ENCODE measurements around the gene CSAD. TPM values are rescaled to one million over a fixed set of nuclear protein-coding genes. Genes with fewer than 3 reads are reported as not detected.
A peak's percentile ranks its signal among the peaks of the same experiment; 100 is the strongest.
"Not testable (repeated sequence)": the region's sequence is repeated elsewhere in the genome, so short reads cannot be mapped to it uniquely, and the experiment has no call there.

The CSAD gene
- total RNA-seq, 2 donors from 2014 or later, result 57.2 to 61.0 TPM

DNA sequence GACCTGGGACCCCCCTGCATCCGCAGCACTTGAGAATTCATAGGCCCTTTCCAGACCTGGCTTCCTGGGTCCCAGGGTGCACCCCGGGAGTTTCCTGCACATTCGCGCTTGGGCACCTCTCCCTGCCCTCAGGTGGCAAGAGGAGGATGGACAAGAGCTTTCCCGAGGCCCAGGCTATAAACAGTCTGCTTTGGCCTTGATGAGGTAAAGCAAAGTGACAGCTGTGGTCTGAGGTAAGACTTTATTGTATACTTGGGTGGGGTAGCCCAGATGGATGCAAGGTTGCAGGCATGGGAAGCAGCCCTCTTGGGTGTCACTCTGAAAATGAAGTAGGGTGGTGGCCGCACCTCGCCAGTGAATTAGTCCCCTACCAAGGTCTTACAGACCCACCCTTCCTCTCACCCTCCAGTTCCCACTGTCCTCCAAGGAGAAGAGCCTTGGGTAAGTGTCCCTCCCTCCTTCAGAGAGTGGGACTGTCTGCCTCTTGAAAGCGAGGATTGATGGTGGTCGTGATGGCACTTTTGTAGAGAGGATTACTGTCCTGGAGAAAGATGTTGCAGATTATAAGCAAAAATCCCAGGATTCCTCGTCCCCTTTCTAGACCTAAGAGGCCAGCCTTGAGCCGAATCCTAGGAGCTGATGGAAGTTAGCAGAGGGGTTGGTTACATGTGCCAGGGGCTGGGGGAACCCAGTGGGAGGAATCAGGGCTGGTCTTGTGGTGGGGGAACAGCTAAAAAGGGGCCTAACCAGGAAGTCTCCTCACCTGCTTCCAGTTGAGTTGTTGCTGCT is 10.6 kb upstream of the CSAD start:
- peak overlapping the region; percentile 66 for H3K27ac Mint-ChIP-seq

DNA sequence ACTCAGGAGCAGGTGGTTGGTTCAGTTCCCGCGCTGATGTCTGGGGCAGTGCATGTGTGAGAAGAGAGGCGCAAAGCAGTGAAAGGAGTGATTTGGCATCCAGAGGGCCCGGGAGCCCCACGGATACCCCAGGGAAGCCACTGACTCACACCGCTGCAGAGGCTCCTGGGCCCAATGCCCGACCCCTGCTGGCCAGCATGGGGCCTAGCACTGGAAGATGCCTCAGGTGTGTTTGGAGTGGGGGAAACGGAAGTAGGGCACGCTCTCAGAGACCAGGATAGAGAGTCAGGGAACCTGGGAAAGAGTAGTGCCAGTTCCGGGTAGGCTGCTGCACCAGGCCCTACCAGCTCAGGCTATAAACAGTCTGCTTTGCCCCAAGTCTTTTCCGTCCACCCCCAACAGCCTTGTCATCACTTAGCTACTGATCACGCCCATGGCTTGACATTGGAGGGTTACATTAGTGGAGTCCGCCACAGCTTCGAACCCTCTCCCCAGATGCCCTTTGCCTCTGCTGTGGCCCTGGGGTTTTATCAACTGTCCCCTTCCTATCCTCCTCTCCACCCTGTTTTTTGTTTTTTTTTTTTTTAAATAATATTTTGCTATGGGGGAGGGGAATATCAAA is 9.5 kb upstream of the CSAD start:
- DNase-seq (peak; percentile 31 to 37 (median 34)), ATAC-seq (peak; percentile 90)
- H3K9me3 ChIP-seq (ENCODE audit: control insufficient read depth, low read length, poor library complexity, severe bottlenecking), result no peaks in the 10 kb centered on the region
- Mint-ChIP-seq H3K4me3 (no peak overlapping the region), H3K27me3 (no peaks in the 10 kb centered on the region), H3K36me3 (ENCODE audit: low read depth) (peaks cover 10% of the 10 kb centered on the region), H3K27ac (peak overlapping the region; percentile 66), H3K4me1 (peaks cover 17% of the 10 kb centered on the region)

More for the DNA sequence above, 10.6 kb upstream of the CSAD start:
- no peaks in the 10 kb centered on the region for H3K9me3 ChIP-seq (ENCODE audit: control insufficient read depth, low read length, poor library complexity, severe bottlenecking)
- DNase-seq, result no peak
- Mint-ChIP-seq H3K36me3 (ENCODE audit: low read depth) (peaks cover 10% of the 10 kb centered on the region), H3K4me3 (no peak overlapping the region), H3K4me1 (peaks cover 16% of the 10 kb centered on the region), H3K27me3 (no peaks in the 10 kb centered on the region)
- ATAC-seq, result no peak

- no peak for ATAC-seq
- Mint-ChIP-seq H3K27ac (no peak overlapping the region), H3K36me3 (ENCODE audit: low read depth) (peaks cover 13% of the 10 kb centered on the region), H3K27me3 (no peaks in the 10 kb centered on the region), H3K4me3 (no peak overlapping the region), H3K4me1 (peaks cover 31% of the 10 kb centered on the region)
- no peaks in the 10 kb centered on the region for H3K9me3 ChIP-seq (ENCODE audit: control insufficient read depth, low read length, poor library complexity, severe bottlenecking)
- DNase-seq, result no peak
These were observed 6.6 kb upstream of the CSAD start for GRCh38 chr12:53187145-53187899.

DNA sequence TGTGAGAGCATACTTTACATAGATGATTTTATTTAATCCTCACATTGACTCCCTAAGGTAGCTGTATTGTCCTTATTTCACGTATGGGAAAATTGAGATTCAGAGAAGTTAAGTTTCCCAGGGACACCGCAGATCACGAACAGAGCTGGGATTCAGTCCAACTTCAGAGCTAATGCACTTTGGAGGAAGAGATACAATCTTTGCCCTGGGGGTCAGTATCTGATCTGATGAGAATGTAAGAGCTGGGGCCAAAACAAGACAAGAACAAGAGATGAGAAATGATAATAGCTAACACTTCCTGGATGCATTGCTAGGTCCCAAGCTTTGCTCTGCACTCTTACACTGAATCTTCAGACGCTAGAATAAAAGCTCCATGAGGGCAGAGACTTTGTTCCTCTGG is 6.0 kb upstream of the CSAD start:
- Mint-ChIP-seq H3K4me3 (no peak overlapping the region), H3K4me1 (peaks cover 34% of the 10 kb centered on the region), H3K27ac (no peak overlapping the region), H3K27me3 (no peaks in the 10 kb centered on the region), H3K36me3 (ENCODE audit: low read depth) (peaks cover 11% of the 10 kb centered on the region)
- DNase-seq, result no peak
- ATAC-seq, result no peak
- no peaks in the 10 kb centered on the region for H3K9me3 ChIP-seq (ENCODE audit: control insufficient read depth, low read length, poor library complexity, severe bottlenecking)

DNA sequence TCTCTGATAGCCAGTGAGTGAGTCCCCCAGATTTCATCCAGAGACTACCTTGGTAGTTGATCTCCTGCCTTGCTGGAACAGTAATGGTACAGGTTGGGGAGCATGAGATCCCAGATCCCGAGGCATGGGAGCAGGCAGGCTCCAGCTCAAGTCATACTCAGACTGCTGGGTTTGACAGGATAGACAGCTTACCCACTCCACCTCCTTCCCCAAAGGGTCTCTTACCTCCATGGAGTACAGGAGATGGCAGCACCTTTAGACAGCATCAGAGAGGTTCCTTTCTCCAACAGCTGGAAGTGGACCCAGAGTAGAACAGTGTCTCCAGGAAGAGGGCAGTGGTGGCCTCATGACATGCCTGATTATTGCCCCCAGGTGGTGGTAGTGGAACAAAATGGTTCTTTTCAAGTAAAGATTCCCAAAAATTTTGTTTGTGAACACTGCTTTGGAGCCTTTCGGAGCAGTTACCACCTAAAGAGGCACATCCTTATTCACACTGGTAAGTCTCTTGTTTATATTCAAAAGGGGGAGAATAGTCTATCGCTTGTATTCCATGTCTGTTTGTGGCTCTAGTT is 4.9 kb upstream of the CSAD start:
- H3K36me3 Mint-ChIP-seq (ENCODE audit: low read depth), result peaks cover 11% of the 10 kb centered on the region
- H3K9me3 ChIP-seq (ENCODE audit: control insufficient read depth, low read length, poor library complexity, severe bottlenecking), result no peaks in the 10 kb centered on the region
- no peak for ATAC-seq
- H3K27me3 Mint-ChIP-seq, result no peaks in the 10 kb centered on the region
- no peak overlapping the region for H3K4me3 Mint-ChIP-seq
- H3K27ac Mint-ChIP-seq, result peak overlapping the region; percentile 62
- DNase-seq, result no peak
- peaks cover 34% of the 10 kb centered on the region for H3K4me1 Mint-ChIP-seq

- ATAC-seq (no peak), DNase-seq (no peak)
- Mint-ChIP-seq H3K36me3 (ENCODE audit: low read depth) (peaks cover 11% of the 10 kb centered on the region), H3K4me3 (no peak overlapping the region), H3K4me1 (peaks cover 37% of the 10 kb centered on the region), H3K27ac (peak overlapping the region; percentile 63), H3K27me3 (no peaks in the 10 kb centered on the region)
- H3K9me3 ChIP-seq (ENCODE audit: control insufficient read depth, low read length, poor library complexity, severe bottlenecking), result no peaks in the 10 kb centered on the region
These were observed 4.1 kb upstream of the CSAD start for GRCh38 chr12:53184828-53185227.

DNA sequence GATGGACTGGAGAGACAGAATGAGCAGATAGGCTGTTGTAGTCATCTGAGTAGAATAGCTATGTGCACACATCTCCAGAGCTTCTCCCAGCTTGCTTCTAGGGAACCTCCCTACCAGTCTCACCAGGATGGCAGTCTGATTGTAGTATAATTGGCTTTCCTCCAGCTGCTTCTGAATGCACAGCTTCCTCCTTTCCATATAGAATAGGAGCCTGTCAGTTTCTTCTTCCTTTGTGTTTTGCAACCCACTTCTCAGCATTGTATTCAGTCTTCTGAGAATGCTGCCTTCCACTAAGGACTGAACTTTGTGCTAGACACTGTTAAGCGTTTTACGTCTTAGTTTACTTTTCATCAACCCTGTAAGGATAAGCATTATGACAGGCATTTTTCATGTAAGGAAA is 2.2 kb upstream of the CSAD start:
- peak overlapping the region; percentile 96 for H3K4me3 Mint-ChIP-seq
- no peak overlapping the region for H3K27ac Mint-ChIP-seq
- no peaks in the 10 kb centered on the region for H3K27me3 Mint-ChIP-seq
- DNase-seq (no peak), ATAC-seq (no peak)
- peaks cover 44% of the 10 kb centered on the region for H3K4me1 Mint-ChIP-seq
- no peaks in the 10 kb centered on the region for H3K9me3 ChIP-seq (ENCODE audit: control insufficient read depth, low read length, poor library complexity, severe bottlenecking)
- peaks cover 11% of the 10 kb centered on the region for H3K36me3 Mint-ChIP-seq (ENCODE audit: low read depth)

DNA sequence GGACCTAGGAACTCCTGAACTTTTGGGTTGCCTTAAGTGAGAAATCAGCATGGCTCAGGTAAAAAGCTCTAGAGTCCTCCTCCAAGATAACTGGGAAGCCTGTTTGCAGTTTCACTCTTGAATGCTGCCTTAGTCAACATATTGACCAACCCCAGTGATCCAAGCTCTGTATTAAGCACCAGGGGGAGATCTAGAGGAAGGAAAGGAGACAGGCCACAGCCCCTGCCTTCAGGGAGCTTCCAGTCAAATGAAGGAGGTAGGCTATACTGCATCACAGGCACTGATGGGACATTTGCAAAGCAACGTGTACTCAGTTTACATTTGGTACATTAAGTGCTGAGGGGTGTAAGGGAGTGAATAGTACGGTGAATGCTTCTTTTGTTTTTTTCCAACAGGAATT is 1.2 kb upstream of the CSAD start:
- peaks cover 44% of the 10 kb centered on the region for H3K4me1 Mint-ChIP-seq
- DNase-seq, result no peak
- H3K9me3 ChIP-seq (ENCODE audit: control insufficient read depth, low read length, poor library complexity, severe bottlenecking), result no peaks in the 10 kb centered on the region
- H3K4me3 Mint-ChIP-seq, result peak overlapping the region; percentile 96
- peaks cover 7% of the 10 kb centered on the region for H3K36me3 Mint-ChIP-seq (ENCODE audit: low read depth)
- no peak for ATAC-seq
- no peaks in the 10 kb centered on the region for H3K27me3 Mint-ChIP-seq
- peak overlapping the region; percentile 95 for H3K27ac Mint-ChIP-seq

DNA sequence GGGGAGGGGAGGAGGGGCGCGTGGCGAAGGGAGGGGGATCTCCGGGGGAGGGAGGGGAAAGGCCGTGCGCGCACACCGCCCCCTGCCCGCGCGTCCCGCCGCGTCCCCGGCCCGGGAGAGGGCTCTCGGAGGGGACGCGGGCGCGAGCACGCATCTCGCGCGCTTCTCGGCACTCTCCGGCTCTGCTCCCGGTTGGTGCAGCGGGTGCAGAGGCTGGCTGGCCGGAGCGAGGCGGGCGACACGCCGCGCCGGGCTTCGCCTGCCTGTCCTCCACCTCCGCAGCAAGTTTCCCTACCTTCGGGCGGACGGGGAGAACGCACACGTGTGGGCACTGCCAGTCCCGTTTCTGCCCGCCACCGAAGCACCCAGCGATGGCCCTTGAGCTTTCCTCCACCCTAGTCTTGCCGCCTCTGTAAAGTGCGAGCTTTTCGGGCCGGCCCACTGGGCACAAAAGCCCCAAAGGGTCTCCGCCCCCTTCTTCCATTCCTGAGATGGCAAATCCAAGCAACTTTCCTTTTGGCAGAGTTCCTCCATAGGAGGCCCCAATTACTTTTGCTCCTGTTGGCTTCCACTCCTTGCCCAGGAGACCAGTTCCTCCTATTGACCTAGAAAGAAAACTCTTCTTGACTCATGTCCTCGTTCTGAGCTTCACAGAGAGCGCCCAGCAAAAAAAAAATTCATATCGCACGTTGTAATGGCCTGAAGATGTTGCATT is 363 bp upstream of the CSAD start:
- Mint-ChIP-seq H3K36me3 (ENCODE audit: low read depth) (peaks cover 7% of the 10 kb centered on the region), H3K27ac (peak overlapping the region; percentile 95)

GRCh38 chr12:53179687-53180219 is 972 bp downstream of the CSAD start:
- Mint-ChIP-seq H3K36me3 (ENCODE audit: low read depth) (peaks cover 4% of the 10 kb centered on the region), H3K4me3 (peak overlapping the region; percentile 96), H3K4me1 (peaks cover 45% of the 10 kb centered on the region), H3K27me3 (no peaks in the 10 kb centered on the region), H3K27ac (peak overlapping the region; percentile 95)
- no peak for DNase-seq
- H3K9me3 ChIP-seq (ENCODE audit: control insufficient read depth, low read length, poor library complexity, severe bottlenecking), result no peaks in the 10 kb centered on the region
- ATAC-seq, result peak; percentile 1

More for the DNA sequence above, 363 bp upstream of the CSAD start:
- Mint-ChIP-seq H3K4me1 (peaks cover 44% of the 10 kb centered on the region), H3K4me3 (peak overlapping the region; percentile 96), H3K27me3 (no peaks in the 10 kb centered on the region)
- peak; percentile 59 to 74 (median 73) for DNase-seq
- H3K9me3 ChIP-seq (ENCODE audit: control insufficient read depth, low read length, poor library complexity, severe bottlenecking), result no peaks in the 10 kb centered on the region
- ATAC-seq, result peak; percentile 55

GRCh38 chr12:53178803-53179202 is 1.9 kb downstream of the CSAD start:
- Mint-ChIP-seq H3K4me3 (peak overlapping the region; percentile 65), H3K4me1 (peaks cover 40% of the 10 kb centered on the region), H3K27ac (peak overlapping the region; percentile 95)
- H3K36me3 Mint-ChIP-seq (ENCODE audit: low read depth); H3K9me3 ChIP-seq (ENCODE audit: control insufficient read depth, low read length, poor library complexity, severe bottlenecking); H3K27me3 Mint-ChIP-seq; DNase-seq; ATAC-seq: not testable (repeated sequence)

DNA sequence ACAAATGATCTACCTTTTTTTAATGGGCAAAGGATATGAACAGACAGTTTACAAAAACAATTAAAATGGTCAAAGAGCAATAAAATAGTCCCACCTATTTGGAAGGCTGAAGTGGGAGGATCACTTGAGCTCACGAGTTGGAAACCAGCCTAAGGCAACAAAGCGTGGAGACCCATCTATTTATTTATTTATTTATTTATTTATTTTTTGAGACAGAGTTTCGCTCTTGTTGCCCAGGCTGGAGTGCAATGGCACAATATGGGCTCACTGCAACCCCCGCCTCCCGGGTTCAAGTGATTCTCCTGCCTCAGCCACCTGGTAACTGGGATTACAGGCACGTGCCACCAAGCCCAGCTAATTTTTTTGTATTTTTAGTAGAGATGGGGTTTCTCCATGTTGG is 3.3 kb downstream of the CSAD start:
- peaks cover 32% of the 10 kb centered on the region for H3K4me1 Mint-ChIP-seq
- not testable (repeated sequence) for H3K9me3 ChIP-seq (ENCODE audit: control insufficient read depth, low read length, poor library complexity, severe bottlenecking); H3K36me3 Mint-ChIP-seq (ENCODE audit: low read depth); H3K4me3 Mint-ChIP-seq; H3K27ac Mint-ChIP-seq; H3K27me3 Mint-ChIP-seq; ATAC-seq; DNase-seq

Data from T-helper 17 cell (primary cell).